ENCODE measurements around the gene PLD5. TPM values are rescaled to one million over a fixed set of nuclear protein-coding genes. Genes with fewer than 3 reads are reported as not detected.

Gene PLD5
- total RNA-seq, 1 donor from 2014 or later, result 6.6 TPM

GRCh38 chr1:242178924-242179708, 345.4 kb downstream of the PLD5 start:
- Histone ChIP-seq H3K36me3 (peaks cover 0 to 13% of the 10 kb centered on the region in 2 donors), H3K4me1 (no peaks in the 10 kb centered on the region), H3K27me3 (no peaks in the 10 kb centered on the region), H3K27ac (no peak overlapping the region), H3K4me3 (no peak overlapping the region), H3K9me3 (peaks cover 0 to 13% of the 10 kb centered on the region in 2 donors)
- intact Hi-C loops (cut with DNase I), result no loop called here
- no peak for DNase-seq (ENCODE audit: low spot score in 2 of 2)
- TF ChIP-seq CTCF (IDR thresholded peaks at IDR 0.05), result no peak

GRCh38 chr1:242178436-242178835, 346.1 kb downstream of the PLD5 start:
- DNase-seq (ENCODE audit: low spot score in 2 of 2), result no peak
- peaks cover 0 to 13% of the 10 kb centered on the region in 2 donors for H3K36me3 ChIP-seq
- intact Hi-C loops (cut with DNase I), result no loop called here

GRCh38 chr1:242162140-242162539, 362.4 kb downstream of the PLD5 start:
- no peaks in the 10 kb centered on the region for H3K4me1 ChIP-seq
- no peak overlapping the region for H3K27ac ChIP-seq
- H3K36me3 ChIP-seq, result peaks cover 0 to 28% of the 10 kb centered on the region in 2 donors
- peaks cover 0 to 9% of the 10 kb centered on the region in 2 donors for H3K9me3 ChIP-seq
- H3K4me3 ChIP-seq, result no peak overlapping the region
- no peak for TF ChIP-seq CTCF (IDR thresholded peaks at IDR 0.05)
- DNase-seq (ENCODE audit: low spot score in 2 of 2), result no peak
- no peaks in the 10 kb centered on the region for H3K27me3 ChIP-seq
- intact Hi-C loops (cut with DNase I), result no loop called here

More at GRCh38 chr1:242178436-242178835, 346.1 kb downstream of the PLD5 start:
- H3K27ac ChIP-seq, result no peak overlapping the region
- peaks cover 0 to 13% of the 10 kb centered on the region in 2 donors for H3K9me3 ChIP-seq
- TF ChIP-seq CTCF (IDR thresholded peaks at IDR 0.05), result no peak
- no peak overlapping the region for H3K4me3 ChIP-seq
- no peaks in the 10 kb centered on the region for H3K4me1 ChIP-seq
- H3K27me3 ChIP-seq, result no peaks in the 10 kb centered on the region

- no peak for TF ChIP-seq CTCF (IDR thresholded peaks at IDR 0.05)
- no peak for DNase-seq (ENCODE audit: low spot score in 2 of 2)
- H3K27me3 ChIP-seq, result no peaks in the 10 kb centered on the region
- no peaks in the 10 kb centered on the region for H3K4me1 ChIP-seq
- no peak overlapping the region for H3K4me3 ChIP-seq
- intact Hi-C loops (cut with DNase I), result no loop called here
- H3K36me3 ChIP-seq, result peaks cover 0 to 4% of the 10 kb centered on the region in 2 donors
- peaks cover 0 to 47% of the 10 kb centered on the region in 2 donors for H3K9me3 ChIP-seq
- H3K27ac ChIP-seq, result no peak overlapping the region
Measured at GRCh38 chr1:242147096-242147976, 377.2 kb downstream of the PLD5 start.

GRCh38 chr1:242146652-242147051, 377.8 kb downstream of the PLD5 start:
- H3K36me3 ChIP-seq, result peaks cover 0 to 4% of the 10 kb centered on the region in 2 donors
- no peak overlapping the region for H3K4me3 ChIP-seq
- no peaks in the 10 kb centered on the region for H3K27me3 ChIP-seq
- no peak overlapping the region for H3K27ac ChIP-seq
- intact Hi-C loops (cut with DNase I), result no loop called here
- no peak for DNase-seq (ENCODE audit: low spot score in 2 of 2)
- no peaks in the 10 kb centered on the region for H3K4me1 ChIP-seq
- TF ChIP-seq CTCF (IDR thresholded peaks at IDR 0.05), result no peak
- peaks cover 0 to 40% of the 10 kb centered on the region in 2 donors for H3K9me3 ChIP-seq
